HG03139 (cell line): ENCODE measurements around the gene ONECUT3.
A peak's percentile ranks its signal among the peaks of the same experiment; 100 is the strongest.
"Not testable (repeated sequence)": the region's sequence is repeated elsewhere in the genome, so short reads cannot be mapped to it uniquely, and the experiment has no call there.

Experiments used
- ATAC-seq: cut with Tn5 transposase; IDR thresholded peaks from one replicate; pipeline ENCODE4 v1.9.1; 2021; ENCODE audit not compliant: unreplicated experiment

ONECUT3 gene

DNA sequence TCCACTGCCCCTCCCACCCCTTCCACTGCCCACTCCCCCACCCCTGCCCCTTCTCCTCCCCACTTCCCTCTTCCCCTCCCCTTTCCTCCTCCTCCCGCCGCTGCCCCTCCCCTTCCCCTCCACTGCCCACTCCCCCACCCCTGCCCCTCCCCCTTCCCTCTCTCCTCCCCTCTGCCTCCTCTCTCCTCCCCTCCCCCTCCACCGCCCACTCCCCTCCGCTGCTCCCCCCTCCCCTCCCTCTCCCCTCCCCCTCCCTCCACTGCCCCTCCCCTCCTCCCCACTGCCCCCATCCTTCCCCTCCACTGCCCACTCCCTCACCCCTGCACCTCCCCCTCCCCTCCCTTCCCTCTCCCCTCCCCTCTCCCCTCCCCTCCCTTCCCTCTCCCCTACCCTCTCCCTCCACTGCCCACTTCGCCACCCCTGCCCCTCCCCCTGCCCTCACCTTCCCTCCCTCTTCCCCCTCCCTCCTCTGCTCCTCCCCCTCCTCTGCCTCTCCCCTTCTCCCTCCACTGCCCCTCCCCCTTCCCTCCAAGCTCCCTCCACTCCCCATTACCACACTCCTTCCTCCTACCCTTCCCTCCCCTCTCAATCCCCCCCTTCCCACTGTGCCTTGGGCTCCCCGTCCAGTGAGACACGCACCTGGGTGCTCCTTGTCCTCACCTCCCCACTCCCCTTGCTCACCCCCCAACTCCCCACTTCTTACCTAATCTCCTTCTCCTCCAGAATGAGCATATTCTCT lies 36.9 kb downstream of the ONECUT3 start:
- no peak for ATAC-seq

DNA sequence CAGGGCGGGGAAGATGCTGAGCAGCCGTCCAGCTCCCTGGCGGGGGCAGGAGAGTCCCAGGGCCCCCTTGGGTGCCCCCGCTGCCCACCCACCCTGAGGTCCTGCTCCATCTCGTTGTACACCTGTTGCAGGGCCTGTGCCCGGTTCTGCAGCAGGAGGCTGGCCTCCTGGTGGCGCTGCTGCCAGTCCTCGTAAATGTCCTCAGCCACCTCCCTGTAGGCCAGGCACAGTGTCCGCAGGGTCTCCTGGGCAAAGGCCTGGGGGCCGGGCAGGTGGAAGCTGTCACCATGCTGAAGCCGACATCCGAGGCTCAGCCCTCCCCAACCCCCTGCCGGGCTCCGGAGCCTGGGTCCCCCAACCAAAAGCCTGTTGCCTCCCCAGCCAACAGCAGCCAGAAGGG lies 38.6 kb downstream of the ONECUT3 start:
- ATAC-seq, result no peak

DNA sequence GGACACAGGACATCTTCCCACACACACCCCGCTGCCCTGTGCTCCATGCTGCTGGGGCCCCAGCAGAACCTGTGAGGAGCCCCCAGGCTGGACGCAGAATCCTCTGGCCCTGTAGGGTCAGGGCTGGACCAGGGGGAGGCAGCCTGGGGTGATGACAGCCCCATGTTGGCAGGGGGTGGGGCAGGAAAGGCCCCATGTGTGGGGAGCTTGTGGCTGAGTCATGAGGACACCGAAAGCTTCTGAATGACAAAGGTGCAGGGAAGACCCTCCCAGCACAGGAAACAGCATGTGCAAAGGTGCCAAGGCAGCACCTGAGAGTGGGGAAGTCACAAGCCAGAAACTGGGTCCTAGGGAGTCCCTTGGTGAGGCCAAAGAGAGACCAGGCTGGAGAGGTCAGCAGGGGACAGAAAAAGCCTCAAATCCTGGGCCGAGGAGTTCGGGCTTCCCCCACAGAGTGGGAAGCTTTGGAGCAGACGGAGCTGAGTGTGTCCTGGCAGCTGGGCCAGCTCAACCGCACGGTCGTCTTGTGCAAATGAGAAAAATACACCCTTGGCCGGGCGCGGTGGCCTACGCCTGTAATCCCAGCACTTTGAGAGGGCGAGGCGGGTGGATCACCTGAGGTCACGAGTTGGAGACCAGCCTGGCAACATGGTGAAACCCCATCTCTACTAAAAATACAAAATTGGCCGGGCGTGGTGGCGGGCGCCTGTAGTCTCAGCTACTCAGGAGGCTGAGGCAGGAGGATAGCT lies 41.3 kb downstream of the ONECUT3 start:
- no peak for ATAC-seq

DNA sequence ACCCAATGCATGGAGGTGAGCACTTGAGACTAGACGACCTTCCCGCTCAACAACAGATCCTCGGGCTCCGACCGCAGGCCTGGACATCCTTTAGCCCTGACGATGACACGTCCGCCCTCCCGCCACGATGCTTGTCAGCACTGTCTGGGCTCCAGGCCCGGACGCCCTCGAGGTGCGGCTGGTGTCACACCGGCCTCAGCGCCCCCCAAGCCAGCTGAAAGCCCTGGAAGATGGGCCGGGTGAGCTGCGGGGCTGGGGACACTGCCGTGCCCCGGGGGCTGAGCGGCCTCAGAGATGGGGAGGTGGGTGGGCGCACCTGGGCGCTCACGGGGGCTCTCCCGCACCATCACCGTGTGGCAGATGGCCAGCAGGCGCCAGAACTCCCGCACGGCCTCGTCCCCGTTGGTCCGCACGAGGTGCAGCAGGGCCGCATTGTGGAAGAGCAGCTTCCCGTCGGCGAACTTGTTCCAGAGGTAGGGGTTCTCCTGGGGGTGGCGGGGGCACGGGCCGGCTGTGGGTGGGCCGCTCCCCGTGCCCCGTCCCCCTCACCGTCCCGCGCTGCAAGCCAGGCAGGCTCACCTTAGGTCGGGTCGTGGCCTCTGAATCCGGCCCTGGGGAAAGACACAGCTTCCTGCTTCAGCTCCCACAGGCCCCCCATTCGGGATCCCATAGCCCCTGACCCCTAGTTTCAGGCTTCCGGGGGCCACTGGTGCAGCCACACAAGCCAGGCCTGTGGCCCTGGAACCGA lies 43.3 kb downstream of the ONECUT3 start:
- no peak for ATAC-seq

DNA sequence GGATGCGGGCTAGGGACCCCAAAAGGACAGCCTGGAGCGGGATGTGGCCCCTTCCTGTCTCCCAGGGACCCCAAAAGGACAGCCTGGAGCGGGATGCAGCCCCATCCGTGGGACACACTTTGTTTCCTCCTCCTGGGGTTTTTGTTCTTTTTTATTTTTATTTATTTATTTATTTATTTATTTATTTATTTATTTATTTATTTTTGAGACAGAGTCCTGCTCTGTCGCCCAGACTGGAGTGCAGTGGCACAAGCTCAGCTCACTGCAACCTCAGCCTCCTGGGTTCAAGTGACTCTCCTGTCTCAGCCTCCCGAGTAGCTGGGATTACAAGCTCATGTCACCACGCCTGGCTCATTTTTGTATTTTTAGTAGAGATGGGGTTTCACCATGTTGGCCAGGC lies 44.0 kb downstream of the ONECUT3 start:
- not testable (repeated sequence) for ATAC-seq

DNA sequence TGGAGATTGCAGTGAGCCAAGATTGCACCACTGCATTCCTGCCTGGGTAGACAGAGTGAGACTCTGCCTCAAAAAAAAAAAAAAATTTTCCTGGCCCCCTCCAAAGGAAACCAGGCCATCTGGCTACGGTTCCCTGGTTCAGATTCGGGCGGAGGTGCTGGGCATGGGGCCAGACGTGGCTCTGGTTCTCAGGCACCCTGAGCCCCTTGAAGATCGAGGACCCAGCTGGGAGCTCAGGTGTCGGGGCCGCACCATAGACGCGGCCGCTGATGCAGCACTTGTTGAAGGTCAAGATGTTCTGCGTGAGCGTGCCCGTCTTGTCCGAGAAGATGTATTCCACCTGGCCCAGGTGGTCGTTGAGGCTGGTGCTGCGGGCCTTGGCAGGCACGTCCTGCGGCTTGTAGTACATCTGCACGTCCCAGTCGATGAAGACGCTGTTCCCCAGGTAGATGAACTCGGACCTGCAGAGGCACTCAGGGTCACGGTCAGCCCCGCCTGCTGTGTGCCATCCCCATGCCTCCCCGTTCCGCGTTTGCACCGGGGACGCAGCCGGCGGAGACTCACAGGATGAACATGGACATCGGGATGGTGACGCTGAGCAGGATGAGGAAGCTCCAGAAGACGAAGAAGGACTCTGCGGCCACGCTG lies 46.5 kb downstream of the ONECUT3 start:
- no peak for ATAC-seq

DNA sequence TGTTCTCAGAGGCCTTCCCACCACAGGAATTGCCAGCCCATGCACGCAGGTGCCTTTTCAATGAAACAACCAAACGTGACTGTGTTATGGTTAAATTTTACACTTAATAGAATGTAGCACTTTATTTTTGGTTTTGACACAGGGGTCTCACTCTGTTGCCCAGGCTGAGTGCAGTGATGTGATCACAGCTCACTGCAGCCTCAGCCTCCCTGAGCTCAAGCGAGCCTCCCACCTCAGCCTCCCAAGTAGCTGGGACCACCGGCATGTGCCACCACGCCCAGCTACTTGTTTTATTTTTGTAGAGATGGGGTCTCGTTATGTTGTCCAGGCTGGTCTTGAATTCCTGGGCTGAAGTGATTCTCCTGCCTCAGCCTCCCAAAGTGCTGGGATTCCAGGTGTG lies 51.6 kb downstream of the ONECUT3 start:
- no peak for ATAC-seq

DNA sequence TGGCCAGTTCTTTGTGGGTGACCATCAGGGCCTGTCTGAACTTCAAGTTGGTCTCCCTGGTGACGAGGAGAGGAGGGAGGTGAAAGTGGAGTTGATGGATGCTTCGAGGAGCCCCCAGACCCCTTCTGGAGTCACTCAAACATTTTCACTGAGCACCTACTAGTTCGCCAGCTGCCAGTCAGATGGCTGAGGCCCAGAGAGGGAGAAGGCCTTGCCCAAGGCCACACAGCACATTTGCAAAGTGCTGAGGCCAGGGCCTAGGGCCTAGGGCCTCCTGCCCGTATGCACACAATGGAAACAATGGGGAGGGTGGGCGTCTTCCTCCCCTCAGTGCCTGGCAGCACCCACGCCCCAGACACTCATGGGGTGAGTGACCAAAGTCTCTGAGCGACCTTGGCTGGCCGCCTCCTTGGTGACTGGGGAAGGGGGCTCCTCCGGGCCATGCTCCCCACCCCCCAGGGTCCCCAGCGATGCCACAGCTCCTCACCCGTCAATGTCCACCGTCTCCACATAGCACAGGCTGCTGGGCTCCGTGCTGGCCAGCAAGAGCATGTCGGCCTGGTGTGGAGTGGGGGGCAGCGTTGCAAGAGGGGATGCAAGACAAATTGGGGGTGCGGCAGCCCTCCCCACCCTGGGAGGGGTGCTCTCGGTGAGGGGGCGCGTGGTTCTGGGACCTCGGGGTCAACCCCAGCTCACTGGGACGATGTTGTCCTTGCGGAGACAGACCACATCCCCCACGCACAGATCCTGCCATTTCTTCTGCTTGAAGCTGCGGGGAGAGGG lies 52.3 kb downstream of the ONECUT3 start:
- no peak for ATAC-seq

DNA sequence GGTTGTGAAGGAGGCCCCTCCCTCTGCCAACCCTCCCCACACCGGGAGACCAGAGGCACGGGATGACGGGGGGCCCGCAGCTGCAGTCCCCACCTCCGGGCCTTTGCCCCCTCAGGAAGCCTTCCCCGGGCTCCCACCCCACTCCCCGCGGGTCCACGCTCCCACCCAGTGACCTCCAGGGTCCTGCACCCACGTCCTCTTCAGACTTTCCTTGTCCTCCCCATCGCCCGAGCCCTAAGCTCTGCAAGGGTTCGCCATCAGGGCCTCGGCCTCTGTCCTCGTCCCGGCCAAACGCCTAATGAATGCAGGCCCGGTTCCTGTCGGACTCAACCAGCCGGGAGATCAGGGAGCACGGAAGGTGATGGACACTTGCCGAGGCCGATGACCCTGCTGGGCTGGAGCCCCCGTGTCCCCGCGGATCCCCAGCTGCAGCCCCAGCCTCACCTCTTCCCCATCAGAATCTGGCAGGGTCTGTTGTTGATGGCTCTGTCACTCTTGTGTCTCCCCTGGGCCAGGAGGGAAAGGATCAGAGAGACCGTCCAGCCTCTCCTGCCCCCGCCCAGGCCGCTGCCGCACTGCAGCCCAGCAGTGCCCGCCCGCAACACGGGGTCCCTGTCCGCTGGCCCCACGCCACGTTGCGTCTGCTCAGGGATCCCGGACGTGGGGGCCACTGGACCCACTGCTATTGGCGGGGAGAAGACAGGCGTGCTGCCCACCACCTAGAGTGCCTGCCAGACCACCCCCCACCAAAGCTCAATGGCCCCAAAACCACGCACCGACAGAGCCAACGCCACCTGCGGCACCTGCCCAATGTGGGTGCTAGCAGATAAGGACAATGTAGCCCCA lies 53.1 kb downstream of the ONECUT3 start:
- ATAC-seq, result no peak

DNA sequence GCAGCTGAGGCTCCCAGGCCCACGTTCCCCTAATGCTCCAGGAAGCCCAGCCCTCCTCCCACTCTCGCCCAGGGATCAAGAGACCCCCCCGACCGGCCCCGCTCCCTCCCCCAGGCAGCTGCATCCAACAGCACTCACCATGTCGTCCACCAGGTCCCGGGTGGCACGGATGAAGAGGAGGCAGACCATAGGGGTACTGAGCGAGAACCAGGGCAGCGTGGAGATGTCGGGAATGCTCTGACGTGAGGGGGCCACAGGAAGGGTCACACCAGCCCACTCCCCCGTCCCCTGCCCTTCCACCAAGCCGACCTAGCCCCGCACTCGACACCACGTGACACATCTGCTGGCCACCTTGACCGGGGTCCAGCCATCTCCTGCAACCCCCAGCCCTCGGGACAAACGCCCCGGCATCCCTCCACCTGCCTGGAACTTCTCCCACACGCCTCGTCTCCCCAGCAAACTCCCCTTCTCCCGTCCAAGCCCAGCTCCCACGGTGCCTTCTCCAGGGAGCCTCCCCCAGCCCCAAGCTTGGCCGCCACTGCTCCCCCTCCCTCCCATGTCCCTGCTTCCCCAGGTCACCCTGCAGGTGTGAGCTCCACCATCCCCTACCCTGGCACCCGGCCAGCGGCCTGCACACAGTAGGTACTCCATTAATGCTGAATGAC lies 53.9 kb downstream of the ONECUT3 start:
- ATAC-seq, result no peak

DNA sequence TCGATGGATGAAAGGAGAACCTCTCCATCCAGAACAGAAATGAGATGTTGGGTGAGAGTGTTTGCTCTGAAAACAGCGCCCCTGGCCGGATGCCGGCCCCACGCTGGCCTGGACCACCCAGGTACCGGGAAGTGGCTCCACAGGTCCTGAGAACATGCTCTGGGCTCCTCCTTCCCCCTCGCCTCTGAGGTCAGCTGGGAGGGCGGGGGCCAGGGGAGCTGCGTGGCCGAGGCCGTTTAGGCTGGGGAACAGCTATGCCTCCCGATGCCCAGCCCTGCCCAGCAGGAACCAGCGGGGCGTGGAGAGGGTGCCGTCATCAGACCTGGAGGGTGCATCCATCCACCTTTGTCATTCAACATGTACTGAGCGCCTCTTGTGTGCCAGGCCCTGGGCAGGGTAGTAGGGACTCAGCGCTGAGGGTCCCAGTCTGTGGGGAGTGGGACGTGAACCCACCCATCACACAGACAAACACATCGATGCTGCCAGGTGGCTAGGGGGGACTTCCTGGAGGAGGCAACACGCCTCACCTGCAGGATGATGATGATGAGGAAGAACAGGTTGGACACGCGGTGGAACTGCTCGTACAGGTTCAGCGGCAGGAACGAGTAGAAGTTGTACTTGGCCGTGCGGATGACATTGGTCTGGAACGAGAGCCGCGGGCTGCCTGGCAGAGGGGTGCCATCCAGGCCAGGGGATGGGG lies 54.5 kb downstream of the ONECUT3 start:
- ATAC-seq, result no peak

DNA sequence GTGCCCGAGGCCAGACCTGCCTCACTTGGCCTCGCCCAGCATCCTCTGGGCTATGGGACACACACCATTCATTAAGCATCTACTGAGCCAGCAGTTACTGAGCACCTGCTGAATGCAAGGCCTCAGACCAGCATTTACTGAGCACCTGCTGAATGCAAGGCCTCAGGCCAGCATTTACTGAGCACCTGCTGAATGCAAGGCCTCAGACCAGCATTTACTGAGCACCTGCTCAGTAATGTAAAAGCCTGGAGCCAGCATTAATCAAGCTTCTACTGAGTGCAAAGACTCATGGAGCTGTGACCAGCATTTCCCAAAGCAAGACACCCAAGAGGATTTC lies 55.1 kb downstream of the ONECUT3 start:
- no peak for ATAC-seq

DNA sequence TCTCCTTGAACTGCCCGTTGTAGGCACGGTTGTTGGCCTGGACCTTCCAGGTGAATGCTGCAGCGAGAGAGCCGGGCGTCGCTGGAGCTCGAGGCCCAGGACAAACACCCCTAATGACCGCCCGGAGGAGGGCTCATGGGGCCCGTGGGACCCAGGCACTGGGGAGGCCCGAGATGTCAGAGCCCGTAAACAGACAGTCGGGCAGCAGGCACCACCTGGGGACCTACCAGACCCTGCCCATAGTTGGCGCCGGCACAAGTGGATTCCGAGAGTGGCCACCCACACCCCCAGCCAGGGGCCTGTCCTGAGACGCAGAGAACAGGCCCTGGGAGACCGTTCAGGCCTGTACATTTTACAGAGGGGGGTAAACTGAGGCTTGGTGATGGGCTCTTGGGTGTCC lies 56.4 kb downstream of the ONECUT3 start:
- ATAC-seq, result no peak

DNA sequence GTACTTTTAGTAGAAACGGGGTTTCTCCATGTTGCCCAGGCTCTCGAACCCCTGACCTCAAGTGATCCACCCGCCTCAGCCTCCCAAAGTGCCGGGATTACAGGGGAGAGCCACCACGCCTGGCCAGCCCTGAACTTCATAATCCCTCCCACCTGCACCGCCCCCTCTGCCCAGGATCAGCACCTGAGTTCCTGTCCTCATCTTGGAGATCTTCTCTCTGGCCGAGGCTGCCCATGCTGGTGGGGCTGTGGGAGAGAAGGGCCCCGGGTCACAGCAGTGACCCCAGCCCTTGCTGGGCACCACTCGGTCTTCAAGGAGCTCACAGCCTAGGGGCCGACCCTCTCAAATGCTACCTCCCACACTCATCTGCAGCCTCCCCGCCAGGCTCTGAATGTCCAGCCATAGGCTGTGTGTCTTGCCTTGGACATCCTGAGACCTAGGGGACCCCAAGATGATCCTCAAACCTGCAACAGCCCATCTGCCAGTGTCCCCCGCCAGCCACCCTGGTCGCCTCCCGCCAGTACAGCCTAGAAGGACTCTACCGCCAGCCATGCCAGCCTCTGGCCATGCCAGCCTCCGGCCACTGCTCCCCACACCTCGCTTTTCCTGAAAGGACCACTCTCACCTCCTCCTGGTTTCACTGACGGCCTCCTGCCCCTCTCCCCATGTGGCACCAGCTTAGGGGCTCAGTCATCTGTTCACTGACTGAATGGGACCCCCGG lies 57.3 kb downstream of the ONECUT3 start:
- ATAC-seq, result no peak

DNA sequence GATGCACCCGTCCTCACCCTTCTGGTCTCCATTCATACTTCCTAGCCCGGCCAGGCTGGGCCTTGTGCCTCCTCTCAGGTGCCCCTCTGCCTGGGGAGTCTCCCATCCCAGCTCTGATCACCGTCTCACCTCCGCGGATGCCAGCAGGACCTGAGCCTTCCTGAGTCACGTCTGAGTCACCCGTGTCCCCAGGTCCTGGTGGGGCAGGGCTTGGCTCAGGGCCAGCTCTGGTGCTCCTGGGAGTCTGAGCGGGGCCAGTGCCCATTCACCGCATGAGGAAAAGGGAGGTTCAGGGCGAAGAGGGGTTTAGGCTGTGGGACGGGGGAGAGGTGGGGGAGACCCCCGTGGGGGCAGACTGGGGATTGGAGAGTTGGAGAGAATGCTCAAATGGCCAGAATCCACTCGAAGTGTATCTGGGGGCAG lies 58.2 kb downstream of the ONECUT3 start:
- no peak for ATAC-seq

DNA sequence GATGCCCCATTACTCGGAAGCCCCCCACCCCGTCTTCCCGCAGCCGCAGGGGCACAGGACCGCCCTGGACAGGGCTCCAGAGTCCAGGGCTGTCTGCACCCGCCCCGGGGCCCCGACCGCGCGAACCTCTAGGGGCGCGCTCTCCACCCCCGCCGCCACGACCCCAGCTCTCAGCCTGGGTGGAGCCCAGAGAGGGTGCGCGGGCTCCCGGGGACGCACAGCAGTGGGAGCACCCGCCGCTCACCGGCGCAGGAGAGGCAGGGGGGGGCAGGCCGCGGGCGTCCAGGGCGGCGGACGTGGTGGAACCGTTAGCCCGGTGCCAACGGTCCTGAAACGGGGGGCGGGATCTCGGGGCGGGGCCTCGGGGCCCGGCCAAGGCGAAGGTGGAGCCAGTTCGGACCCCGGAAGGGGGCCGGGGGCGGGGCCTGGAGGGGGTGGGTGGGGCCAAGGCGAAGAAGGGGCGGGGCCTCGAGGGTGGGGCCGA lies 58.7 kb downstream of the ONECUT3 start, which contains the start of gene ATP8B3:
ATP8B3 (minus strand) TSS at position 335 of the 484 bp plus-strand sequence. CDS start 540 bp downstream, outside the sequence.
- peak; percentile 21 for ATAC-seq

DNA sequence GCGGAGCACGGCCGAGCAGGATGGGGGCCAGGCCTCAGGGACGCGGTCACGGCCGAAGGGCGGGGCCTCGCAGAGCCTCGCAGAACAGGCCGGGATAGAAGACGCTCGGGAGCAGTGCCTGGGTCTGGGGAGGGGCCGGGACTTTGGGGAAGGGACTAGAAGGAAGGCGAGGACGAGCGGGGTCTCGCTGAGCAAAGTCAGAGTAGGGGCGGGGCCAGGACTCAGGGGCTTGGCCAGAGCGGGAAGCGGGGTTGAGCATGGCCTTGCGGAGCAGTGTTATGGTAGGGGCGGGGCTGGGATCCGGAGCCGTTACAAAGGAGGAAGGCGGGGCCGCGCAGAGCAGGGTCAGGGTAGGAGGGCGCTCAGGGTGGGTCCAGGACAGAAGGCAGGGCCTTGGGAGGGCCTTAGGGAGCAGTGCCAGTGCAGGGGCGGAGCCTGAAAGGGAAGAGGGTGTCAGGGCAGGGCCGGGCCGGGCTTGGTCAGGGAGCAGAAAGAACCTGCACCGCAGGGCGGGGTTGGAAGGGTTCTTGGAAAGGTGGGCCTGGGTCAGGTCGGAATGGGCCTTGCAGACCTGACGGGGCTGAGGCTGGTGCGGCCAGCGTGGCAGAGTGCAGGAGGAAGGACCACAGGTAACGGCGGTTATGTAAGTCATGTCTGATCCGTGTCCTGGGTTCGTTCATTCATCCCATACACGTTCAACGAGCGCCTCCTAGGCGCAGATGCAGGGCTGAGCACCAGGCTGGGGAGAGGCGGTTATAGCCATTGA lies 59.3 kb downstream of the ONECUT3 start:
- peak; percentile 61 for ATAC-seq
